Endothelial cell of umbilical vein (primary cell): ENCODE results near the gene INPP5E. TPM values are rescaled to one million over a fixed set of nuclear protein-coding genes. Genes with fewer than 3 reads are reported as not detected.

Experiments
- BruUV-seq: library from RNA; stranded (reverse); fragments of 400-500 nt; replicated peaks from 2 replicates; lab custom pipeline; 2021; lab: Mats Ljungman, UMichigan
- CTCF ChIA-PET: fragments of 300-600, 350-600 bp; sonication (Branson Sonifier 250); formaldehyde crosslinking; loops from one replicate; lab custom pipeline; 2021; ENCODE audit warnings: antibody characterized with exemption, inconsistent platforms; lab: Charles Lee
- POLR2A ChIA-PET: fragments of 300-600, 350-600 bp; sonication (Branson Sonifier 250); formaldehyde crosslinking; loops from one replicate; lab custom pipeline; 2021; ENCODE audit warnings: antibody characterized with exemption, inconsistent platforms; lab: Charles Lee
- DNase-seq: peaks from one replicate; pipeline ENCODE4 v3.0.0-alpha.2; 2011; ENCODE audit warnings: low read depth, low spot score
- FAIRE-seq: peaks from 2 replicates; lab custom pipeline; 2011; peaks lifted over from hg19 to GRCh38; lab: Jason Lieb, UNC
- H2AFZ ChIP-seq: 2 replicates; pipeline ENCODE4 v1.6.0; 2012; ENCODE audit warnings: low read depth, low read length, control low read depth, inconsistent platforms
- H3K27ac ChIP-seq: 2 replicates; pipeline ENCODE4 v1.5.1; 2011; ENCODE audit warnings: low read depth, mild to moderate bottlenecking, control low read depth, low read length, moderate library complexity; ENCODE audit not compliant: insufficient read depth
- H3K27me3 ChIP-seq, 2 experiments: 2 replicates each; pipeline versions ENCODE4 v1.6.0 to v1.6.1; 2011; ENCODE audit warnings: low read length in 2 of 2, mixed read lengths in 1 of 2; ENCODE audit not compliant: control insufficient read depth in 2 of 2, insufficient read depth in 2 of 2
- H3K36me3 ChIP-seq, 2 experiments: 2 replicates in 1 of 2; 3 replicates in 1 of 2; pipeline ENCODE4 v1.5.1; 2011; ENCODE audit warnings: low read length in 2 of 2, mild to moderate bottlenecking in 1 of 2, moderate library complexity in 1 of 2; ENCODE audit not compliant: control insufficient read depth in 2 of 2, insufficient read depth in 2 of 2; ENCODE audit errors: extremely low read depth in 1 of 2
- H3K4me1 ChIP-seq: 3 replicates; pipeline ENCODE4 v1.5.1; 2011; ENCODE audit warnings: mild to moderate bottlenecking, low read length; ENCODE audit not compliant: control insufficient read depth, insufficient read depth; ENCODE audit errors: extremely low read depth
- H3K4me2 ChIP-seq: 2 replicates; pipeline ENCODE4 v1.6.1; 2011; ENCODE audit warnings: low read length, control low read depth, mixed read lengths; ENCODE audit not compliant: insufficient read depth
- H3K4me3 ChIP-seq, 3 experiments: fragments of 200-600 bp in 1 of 3; sonication (generic), shearing (Covaris generic) in 1 of 3; replicated peaks in 1 of 3; 2 replicates each; pipeline ENCODE4 v1.5.1; 2011 to 2016; ENCODE audit warnings: control low read depth in 3 of 3, low read length in 3 of 3, mild to moderate bottlenecking in 2 of 3, inconsistent platforms in 1 of 3, low read depth in 1 of 3, moderate library complexity in 1 of 3; ENCODE audit not compliant: insufficient read depth in 1 of 3
- H3K79me2 ChIP-seq: 2 replicates; pipeline ENCODE4 v1.6.0; 2012; ENCODE audit warnings: low read length, inconsistent platforms; ENCODE audit not compliant: control insufficient read depth, insufficient read depth
- H3K9ac ChIP-seq: replicated peaks from 2 replicates; pipeline ENCODE3; 2011; ENCODE audit warnings: low read length, control low read depth; ENCODE audit not compliant: insufficient read depth; ENCODE audit errors: extremely low read depth
- H3K9me1 ChIP-seq: replicated peaks from 3 replicates; pipeline ENCODE4 v1.6.0; 2011; ENCODE audit warnings: mild to moderate bottlenecking, low read length; ENCODE audit not compliant: control insufficient read depth, insufficient read depth; ENCODE audit errors: extremely low read depth
- H3K9me3 ChIP-seq: replicated peaks from 2 replicates; pipeline ENCODE4 v1.5.1; 2012; ENCODE audit warnings: low read length, inconsistent platforms; ENCODE audit not compliant: control insufficient read depth, insufficient read depth
- H4K20me1 ChIP-seq: replicated peaks from 2 replicates; pipeline ENCODE3; 2011; ENCODE audit warnings: mild to moderate bottlenecking, low read length; ENCODE audit not compliant: control insufficient read depth, insufficient read depth; ENCODE audit errors: extremely low read depth
- EZH2 ChIP-seq: IDR thresholded peaks from 2 replicates; pipeline ENCODE4 v1.6.1; 2012; ENCODE audit warnings: borderline replicate concordance, low read depth, mild to moderate bottlenecking, moderate library complexity, low read length, inconsistent platforms; ENCODE audit not compliant: severe bottlenecking
- FOS ChIP-seq: IDR thresholded peaks from 2 replicates; pipeline ENCODE4 v1.6.1; 2011; ENCODE audit warnings: mild to moderate bottlenecking, low read length, moderate library complexity, borderline replicate concordance; ENCODE audit not compliant: insufficient read depth
- GATA2 ChIP-seq: IDR thresholded peaks from 2 replicates; pipeline ENCODE4 v1.7.0; 2011; ENCODE audit warnings: low read depth, mild to moderate bottlenecking, moderate library complexity, mixed read lengths, low read length; ENCODE audit not compliant: insufficient read length, insufficient read depth
- JUN ChIP-seq: IDR thresholded peaks from 2 replicates; pipeline ENCODE4 v1.6.1; 2011; ENCODE audit warnings: borderline replicate concordance, low read depth; ENCODE audit not compliant: insufficient read length, insufficient read depth
- MAX ChIP-seq: IDR thresholded peaks from 2 replicates; pipeline ENCODE4 v1.6.1; 2011; ENCODE audit not compliant: insufficient read depth, insufficient read length
- MYC ChIP-seq: IDR thresholded peaks from one replicate; pipeline ENCODE4 v1.6.1; 2011; ENCODE audit warnings: mild to moderate bottlenecking, low read depth, low read length
- POLR2A ChIP-seq: IDR thresholded peaks from 2 replicates; pipeline ENCODE4 v1.6.1; 2012; ENCODE audit warnings: low read depth, mild to moderate bottlenecking, control low read depth, low read length
- POLR2AphosphoS5 ChIP-seq: IDR thresholded peaks from 2 replicates; pipeline ENCODE4 v1.6.1; 2012; ENCODE audit warnings: low read depth, mild to moderate bottlenecking, control low read depth, low read length, moderate library complexity; ENCODE audit not compliant: insufficient read depth
- dilution Hi-C: fragments of 300-500 bp; cut with MboI; formaldehyde crosslinking; loops from one replicate; pipeline ENCODE4 v1.15.0; 2019; ENCODE audit warnings: low sequenced_read_pairs; ENCODE audit not compliant: extremely low pct_ligation_motif_present
- intact Hi-C: fragments of 100-400 bp; cut with micrococcal nuclease; formaldehyde crosslinking; loops from one replicate; pipeline ENCODE4 v1.10.0; 2022
- polyA plus RNA-seq, 4 experiments: library from polyadenylated mRNA; depleted of rRNA in 3 of 4; stranded (reverse) in 3 of 4; unstranded in 1 of 4; fragments of >200 nt; gene quantifications; 2 replicates each; pipeline versions ENCODE4 v1.2.1 to v1.2.3, GENCODE V29; 2011 to 2012; ENCODE audit warnings: missing spikeins in 1 of 4
- total RNA-seq: library from RNA; stranded (reverse); gene quantifications from 2 replicates; pipeline ENCODE4 v1.2.3, GENCODE V29; 2021
- TF ChIP-seq, protein P1 (sequence below), 2 donors: IDR thresholded peaks; 1 replicate in 1 of 2; 2 replicates in 1 of 2; pipeline ENCODE4 v1.5.1; 2011; ENCODE audit warnings: low read length in 2 of 2, mild to moderate bottlenecking in 2 of 2, moderate library complexity in 2 of 2, control low read depth in 1 of 2, inconsistent platforms in 1 of 2, low read depth in 1 of 2; ENCODE audit not compliant: insufficient read depth in 1 of 2; ENCODE audit errors: extremely low read depth in 1 of 2

The INPP5E gene
- total and polyA plus RNA-seq, 2 donors (not counting 3 experiments of a cell fraction or from before 2014, with no cell fraction given), result 15.0 to 24.5 TPM

DNA sequence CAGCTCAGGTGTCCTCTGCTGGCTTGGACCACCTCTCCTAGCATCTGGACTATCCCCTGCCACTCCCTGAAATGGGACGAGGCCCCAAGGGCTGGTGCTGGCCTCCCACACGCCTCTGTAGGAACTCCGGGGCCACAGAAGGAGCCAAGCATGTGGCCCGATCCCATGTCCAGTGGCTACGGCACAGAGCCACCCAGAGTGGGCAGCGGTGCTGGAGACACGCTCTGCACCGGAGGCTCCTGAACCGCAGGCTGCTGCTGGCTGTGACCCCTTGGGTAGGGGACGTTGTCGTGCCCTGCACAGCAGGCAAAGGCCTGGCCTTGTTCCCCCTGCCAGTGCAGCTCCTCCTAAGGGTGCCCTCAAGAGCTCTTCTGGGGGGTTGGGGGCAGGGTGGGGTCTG is 59.8 kb downstream of the INPP5E start:
- H3K4me1 ChIP-seq, result no peaks in the 10 kb centered on the region
- BruUV-seq, result no TSS peak
- H3K36me3 ChIP-seq, result peaks cover 4 to 51% of the 10 kb centered on the region in 2 experiments
- ChIA-PET CTCF (interaction anchor here (1.1 to 1.3 kb wide), 3 partner anchors 9 to 21 kb away, joined by 3 to 4 read pairs (median 4); no protein-coding TSS in a partner anchor), POLR2A (no interaction called here)
- no peaks in the 10 kb centered on the region for H3K79me2 ChIP-seq
- no peak overlapping the region for H3K4me3 ChIP-seq
- no peak overlapping the region for H2AFZ ChIP-seq
- no peaks in the 10 kb centered on the region for H3K27me3 ChIP-seq
- H3K9me1 ChIP-seq, result no peaks in the 10 kb centered on the region
- H3K9ac ChIP-seq, result no peak overlapping the region
- no peaks in the 10 kb centered on the region for H3K9me3 ChIP-seq
- no peak for DNase-seq
- intact Hi-C loops, result no loop called here
- no peaks in the 10 kb centered on the region for H4K20me1 ChIP-seq
- no peak overlapping the region for H3K27ac ChIP-seq
- no peak overlapping the region for H3K4me2 ChIP-seq
- no peak for FAIRE-seq
- dilution Hi-C loops, result no loop called here
- TF ChIP-seq FOS, result no peak
- no peak for TF ChIP-seq POLR2A
- TF ChIP-seq JUN, result no peak
- TF ChIP-seq GATA2, result no peak
- TF ChIP-seq EZH2, result no peak
- no peak for TF ChIP-seq MYC
- no peak for TF ChIP-seq MAX
- TF ChIP-seq POLR2AphosphoS5, result no peak
- TF ChIP-seq, protein P1, sequence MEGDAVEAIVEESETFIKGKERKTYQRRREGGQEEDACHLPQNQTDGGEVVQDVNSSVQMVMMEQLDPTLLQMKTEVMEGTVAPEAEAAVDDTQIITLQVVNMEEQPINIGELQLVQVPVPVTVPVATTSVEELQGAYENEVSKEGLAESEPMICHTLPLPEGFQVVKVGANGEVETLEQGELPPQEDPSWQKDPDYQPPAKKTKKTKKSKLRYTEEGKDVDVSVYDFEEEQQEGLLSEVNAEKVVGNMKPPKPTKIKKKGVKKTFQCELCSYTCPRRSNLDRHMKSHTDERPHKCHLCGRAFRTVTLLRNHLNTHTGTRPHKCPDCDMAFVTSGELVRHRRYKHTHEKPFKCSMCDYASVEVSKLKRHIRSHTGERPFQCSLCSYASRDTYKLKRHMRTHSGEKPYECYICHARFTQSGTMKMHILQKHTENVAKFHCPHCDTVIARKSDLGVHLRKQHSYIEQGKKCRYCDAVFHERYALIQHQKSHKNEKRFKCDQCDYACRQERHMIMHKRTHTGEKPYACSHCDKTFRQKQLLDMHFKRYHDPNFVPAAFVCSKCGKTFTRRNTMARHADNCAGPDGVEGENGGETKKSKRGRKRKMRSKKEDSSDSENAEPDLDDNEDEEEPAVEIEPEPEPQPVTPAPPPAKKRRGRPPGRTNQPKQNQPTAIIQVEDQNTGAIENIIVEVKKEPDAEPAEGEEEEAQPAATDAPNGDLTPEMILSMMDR (IDR thresholded peaks at IDR 0.05; ENCODE audit: extremely low read depth in 1 of 2, insufficient read depth in 1 of 2, low read depth in 1 of 2, low read length in 2 of 2), result no peak
